ENCODE data around the gene INPP5A. TPM values are rescaled to one million over a fixed set of nuclear protein-coding genes. Genes with fewer than 3 reads are reported as not detected.

The INPP5A gene
- total RNA-seq, 6 experiments from 2014 or later: 58.9 to 64.6 (median 63.8) TPM

DNA sequence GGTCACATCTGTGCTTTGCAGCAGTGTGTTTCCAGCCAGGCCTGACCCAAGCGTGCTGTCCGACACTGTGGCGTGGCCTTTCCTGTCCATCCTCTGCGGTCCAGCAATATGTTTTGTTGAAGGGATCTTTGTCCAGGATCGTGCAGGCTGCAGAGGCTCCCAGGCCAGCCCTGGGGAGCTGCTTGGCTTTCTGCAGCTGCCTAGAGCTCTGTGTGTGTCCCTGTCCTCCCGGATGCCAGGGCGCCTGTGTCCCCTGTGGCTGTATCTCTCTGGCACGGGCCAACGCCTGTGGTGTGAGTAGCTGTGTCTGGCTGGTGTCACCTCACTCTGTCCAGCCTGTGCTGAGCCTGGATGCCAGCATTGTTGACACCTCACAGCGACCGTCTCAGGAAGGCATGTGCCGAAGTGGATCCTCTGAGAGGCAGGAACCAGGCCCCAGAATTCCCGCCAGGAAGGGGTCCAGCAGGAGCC, 94.5 kb downstream of the INPP5A start:
- H3K4me1 Mint-ChIP-seq (ENCODE audit: low read depth): peaks cover 60% of the 10 kb centered on the region

GRCh38 chr10:132632851-132633684, 95.5 kb downstream of the INPP5A start:
- no peaks in the 10 kb centered on the region; the same call in none of the 2 replicates for H3K27me3 Mint-ChIP-seq (ENCODE audit: insufficient read depth)
- no peaks in the 10 kb centered on the region for H3K9me3 Mint-ChIP-seq
- TF ChIP-seq, protein P1, sequence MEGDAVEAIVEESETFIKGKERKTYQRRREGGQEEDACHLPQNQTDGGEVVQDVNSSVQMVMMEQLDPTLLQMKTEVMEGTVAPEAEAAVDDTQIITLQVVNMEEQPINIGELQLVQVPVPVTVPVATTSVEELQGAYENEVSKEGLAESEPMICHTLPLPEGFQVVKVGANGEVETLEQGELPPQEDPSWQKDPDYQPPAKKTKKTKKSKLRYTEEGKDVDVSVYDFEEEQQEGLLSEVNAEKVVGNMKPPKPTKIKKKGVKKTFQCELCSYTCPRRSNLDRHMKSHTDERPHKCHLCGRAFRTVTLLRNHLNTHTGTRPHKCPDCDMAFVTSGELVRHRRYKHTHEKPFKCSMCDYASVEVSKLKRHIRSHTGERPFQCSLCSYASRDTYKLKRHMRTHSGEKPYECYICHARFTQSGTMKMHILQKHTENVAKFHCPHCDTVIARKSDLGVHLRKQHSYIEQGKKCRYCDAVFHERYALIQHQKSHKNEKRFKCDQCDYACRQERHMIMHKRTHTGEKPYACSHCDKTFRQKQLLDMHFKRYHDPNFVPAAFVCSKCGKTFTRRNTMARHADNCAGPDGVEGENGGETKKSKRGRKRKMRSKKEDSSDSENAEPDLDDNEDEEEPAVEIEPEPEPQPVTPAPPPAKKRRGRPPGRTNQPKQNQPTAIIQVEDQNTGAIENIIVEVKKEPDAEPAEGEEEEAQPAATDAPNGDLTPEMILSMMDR (IDR thresholded peaks at IDR 0.05): no peak
- H3K4me3 Mint-ChIP-seq: peak overlapping the region; percentile 64; the same call in 1 of the 2 replicates
- H3K36me3 Mint-ChIP-seq (ENCODE audit: low read depth): peaks cover 6% of the 10 kb centered on the region; the same call in 1 of the 2 replicates
- peaks cover 60% of the 10 kb centered on the region for H3K4me1 Mint-ChIP-seq (ENCODE audit: low read depth)
- peak; percentile 40 for DNase-seq
- peak overlapping the region; percentile 67 for H3K27ac Mint-ChIP-seq

More for the DNA sequence above, 94.5 kb downstream of the INPP5A start:
- Mint-ChIP-seq H3K9me3 (no peaks in the 10 kb centered on the region), H3K27me3 (ENCODE audit: insufficient read depth) (no peaks in the 10 kb centered on the region; the same call in none of the 2 replicates), H3K27ac (no peak overlapping the region), H3K36me3 (ENCODE audit: low read depth) (peaks cover 6% of the 10 kb centered on the region; the same call in 1 of the 2 replicates), H3K4me3 (no peak overlapping the region)
- TF ChIP-seq, protein P1 (IDR thresholded peaks at IDR 0.05): no peak
- DNase-seq: no peak

DNA sequence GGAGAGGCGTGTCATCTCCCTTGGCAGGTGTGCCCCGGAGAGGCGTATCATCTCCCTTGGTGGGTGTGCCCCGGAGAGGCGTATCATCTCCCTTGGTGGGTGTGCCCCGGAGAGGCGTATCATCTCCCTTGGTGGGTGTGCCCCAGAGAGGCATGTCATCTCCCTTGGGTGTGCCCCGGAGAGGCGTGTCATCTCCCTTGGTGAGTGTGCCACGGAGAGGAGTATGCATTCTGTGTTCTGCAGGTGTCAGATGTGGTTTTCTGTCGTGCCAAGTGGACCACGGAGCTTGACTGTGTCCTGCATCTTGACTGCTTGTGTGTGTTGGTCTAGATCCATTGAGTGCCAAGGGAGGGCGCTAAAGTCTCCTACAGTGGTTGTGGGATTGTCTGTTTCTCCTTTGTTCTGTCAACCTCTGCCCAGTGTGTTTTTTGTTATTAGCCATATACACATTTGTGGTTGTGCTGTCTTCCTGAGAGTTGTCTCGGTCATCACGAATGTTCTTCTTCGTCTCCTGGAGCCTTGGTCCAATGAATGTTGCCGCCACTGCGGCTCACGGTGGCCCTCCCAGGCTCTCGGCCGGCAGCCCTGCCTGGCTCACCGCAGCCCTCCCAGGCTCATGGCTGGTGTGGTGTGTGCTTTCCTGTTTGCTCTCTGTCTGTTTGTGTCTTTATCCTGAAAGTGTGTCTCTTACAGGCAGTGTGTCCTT, 96.8 kb downstream of the INPP5A start:
- Mint-ChIP-seq H3K36me3 (ENCODE audit: low read depth) (peaks cover 2% of the 10 kb centered on the region; the same call in 1 of the 2 replicates), H3K27me3 (ENCODE audit: insufficient read depth) (no peaks in the 10 kb centered on the region; the same call in none of the 2 replicates), H3K4me3 (no peak overlapping the region), H3K9me3 (no peaks in the 10 kb centered on the region), H3K4me1 (ENCODE audit: low read depth) (peaks cover 50% of the 10 kb centered on the region), H3K27ac (no peak overlapping the region)
- DNase-seq: no peak
- TF ChIP-seq, protein P1 (IDR thresholded peaks at IDR 0.05): no peak

- Mint-ChIP-seq H3K27ac (no peak overlapping the region), H3K36me3 (ENCODE audit: low read depth) (no peaks in the 10 kb centered on the region), H3K27me3 (ENCODE audit: insufficient read depth) (no peaks in the 10 kb centered on the region; the same call in none of the 2 replicates), H3K4me3 (no peak overlapping the region), H3K9me3 (no peaks in the 10 kb centered on the region), H3K4me1 (ENCODE audit: low read depth) (peaks cover 46% of the 10 kb centered on the region)
- TF ChIP-seq, protein P1 (IDR thresholded peaks at IDR 0.05): no peak
- no peak for DNase-seq
These were observed 97.3 kb downstream of the INPP5A start for GRCh38 chr10:132634947-132635271.

DNA sequence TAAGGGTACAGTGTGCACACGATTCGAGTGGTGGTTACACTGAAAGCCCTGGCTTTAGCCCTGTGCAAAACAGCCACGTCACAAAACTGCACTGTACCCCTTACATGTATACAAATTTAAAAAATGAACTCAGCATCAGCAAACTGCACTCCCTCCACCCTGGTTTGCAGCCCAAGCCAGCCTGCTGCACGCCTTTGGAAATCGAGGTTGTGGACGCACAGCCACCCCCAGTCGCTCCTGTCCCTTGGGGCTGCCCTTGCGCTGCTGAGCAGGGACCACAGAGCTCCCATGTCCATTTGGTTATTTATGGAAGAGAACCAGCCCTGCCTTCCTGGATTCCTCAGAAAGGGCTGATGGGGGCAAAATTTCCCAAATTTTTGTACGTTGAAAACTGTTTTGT, 98.8 kb downstream of the INPP5A start:
- H3K36me3 Mint-ChIP-seq (ENCODE audit: low read depth): no peaks in the 10 kb centered on the region
- no peak overlapping the region for H3K4me3 Mint-ChIP-seq
- no peak for DNase-seq
- peaks cover 3% of the 10 kb centered on the region for H3K27me3 Mint-ChIP-seq (ENCODE audit: insufficient read depth)
- H3K27ac Mint-ChIP-seq: no peak overlapping the region
- H3K9me3 Mint-ChIP-seq: no peaks in the 10 kb centered on the region
- peaks cover 54% of the 10 kb centered on the region for H3K4me1 Mint-ChIP-seq (ENCODE audit: low read depth)
- TF ChIP-seq, protein P1 (IDR thresholded peaks at IDR 0.05): no peak
